ENCODE results near the gene ZNF613. TPM values are rescaled to one million over a fixed set of nuclear protein-coding genes. Genes with fewer than 3 reads are reported as not detected.
"Not testable (repeated sequence)": the region's sequence is repeated elsewhere in the genome, so short reads cannot be mapped to it uniquely, and the experiment has no call there.

ZNF613 gene
- total RNA-seq (2014; rRNA removed; shearing (Covaris generic)) = 4.6 and 5.3 TPM in 2 replicates

- DNase-seq = peak; percentile 84 to 91
- no peaks in the 10 kb centered on the region for H3K27me3 ChIP-seq
- no peaks in the 10 kb centered on the region for H3K4me1 ChIP-seq
- H3K36me3 ChIP-seq = peaks cover 20% of the 10 kb centered on the region
- H3K9me3 ChIP-seq (replicated peaks) = peaks cover 8% of the 10 kb centered on the region
- H3K27ac ChIP-seq = peak within 1 kb of the TSS; percentile 71
- H3K4me3 ChIP-seq = peak within 1 kb of the TSS; percentile 90
These were observed at the start of gene ZNF613 for GRCh38 chr19:51926784-51927741. TSS of gene ZNF613 (plus strand) at chr19:51927472. CDS start at chr19:51936221, 8,749 bp downstream.

- Histone ChIP-seq H3K27me3 (no peaks in the 10 kb centered on the region), H3K27ac (no peak overlapping the region), H3K36me3 (peaks cover 27% of the 10 kb centered on the region), H3K9me3 (replicated peaks) (peaks cover 10% of the 10 kb centered on the region; the same call in 1 of the 2 replicates), H3K4me1 (no peaks in the 10 kb centered on the region), H3K4me3 (no peak overlapping the region)
- DNase-seq = no peak
These were observed 44.8 kb upstream of the ZNF613 start for GRCh38 chr19:51882518-51882917.

DNA sequence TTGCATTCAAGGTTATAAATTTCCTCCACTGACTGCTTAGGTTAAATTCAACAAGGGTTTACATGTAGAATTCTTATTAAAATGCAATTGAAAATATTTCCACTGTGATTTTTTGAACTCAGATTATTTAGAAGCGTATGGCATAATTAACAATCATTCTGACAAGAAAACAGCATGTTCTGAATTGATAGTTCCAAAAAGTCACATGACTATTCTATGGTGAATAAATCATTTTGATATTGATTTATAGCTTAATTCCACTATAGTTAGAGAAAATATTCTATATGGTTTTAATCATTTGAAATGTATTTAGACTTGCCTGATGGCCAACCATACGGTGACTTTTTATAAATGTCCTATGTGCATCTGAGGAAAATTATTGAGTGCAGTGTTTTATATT, 42.6 kb upstream of the ZNF613 start:
- no peak overlapping the region for H3K27ac ChIP-seq
- H3K36me3 ChIP-seq = peaks cover 28% of the 10 kb centered on the region
- no peaks in the 10 kb centered on the region for H3K27me3 ChIP-seq
- H3K4me3 ChIP-seq = no peak overlapping the region
- no peaks in the 10 kb centered on the region for H3K4me1 ChIP-seq
- H3K9me3 ChIP-seq (replicated peaks) = peaks cover 21% of the 10 kb centered on the region; the same call in 1 of the 2 replicates
- DNase-seq = no peak

DNA sequence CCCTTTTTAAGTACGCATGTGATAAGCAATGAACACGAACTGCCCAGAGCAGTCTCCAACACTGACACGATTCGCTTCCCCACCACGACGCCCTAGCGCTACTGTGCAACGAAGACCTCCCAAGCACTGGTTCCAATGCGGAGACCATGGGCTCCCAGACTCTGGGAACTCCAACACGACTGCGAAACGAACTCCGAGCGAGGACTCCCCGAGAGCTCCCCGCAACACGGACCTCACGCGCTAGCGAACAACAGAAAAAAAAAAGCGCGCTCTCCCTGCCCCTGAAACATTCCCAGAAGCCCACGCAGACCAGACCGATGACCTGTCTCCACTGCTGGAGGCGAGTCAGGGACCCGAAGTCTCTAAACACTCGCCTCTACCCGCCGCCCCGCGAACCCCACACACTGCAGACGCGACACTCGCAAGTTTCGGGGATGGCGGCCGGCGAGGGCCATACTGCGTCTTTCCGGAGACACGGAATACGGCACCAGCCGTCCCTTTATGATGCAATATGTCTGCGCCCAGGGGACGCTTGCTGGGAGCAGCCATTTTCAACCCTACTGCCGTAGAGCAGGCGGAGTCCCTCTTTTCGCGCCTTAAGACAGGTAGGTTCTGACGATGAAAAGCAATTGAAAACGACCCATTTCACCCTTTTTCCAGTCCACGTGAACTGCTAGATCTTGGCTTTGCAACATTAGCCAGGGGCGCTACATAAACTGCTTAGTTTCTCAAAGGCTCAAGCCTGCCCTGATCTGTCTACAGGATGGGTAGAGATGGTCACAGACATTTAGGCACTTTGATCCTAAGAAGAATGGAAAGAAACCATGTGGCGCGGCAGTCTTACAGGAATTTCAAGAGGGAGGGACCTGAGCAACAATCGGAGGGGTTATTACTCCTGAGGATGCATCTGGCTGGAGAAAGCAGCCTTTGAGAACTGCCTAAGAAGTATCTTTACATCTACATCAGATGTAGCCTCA, 39.5 kb upstream of the ZNF613 start, which contains the start of gene ZNF577:
Gene ZNF577, minus strand, starts transcription at position 430 of the 977 bp plus-strand sequence. CDS start 7,569 bp downstream, outside the sequence.
- H3K4me1 ChIP-seq = no peaks in the 10 kb centered on the region
- peaks cover 53% of the 10 kb centered on the region for H3K36me3 ChIP-seq
- DNase-seq = peak; percentile 88 to 90
- no peaks in the 10 kb centered on the region for H3K27me3 ChIP-seq
- H3K4me3 ChIP-seq = peak within 1 kb of the TSS; percentile 60
- peaks cover 40% of the 10 kb centered on the region for H3K9me3 ChIP-seq (replicated peaks)
- H3K27ac ChIP-seq = peak within 1 kb of the TSS; percentile 39; the same call in 1 of the 2 replicates

GRCh38 chr19:51889934-51890333, 37.3 kb upstream of the ZNF613 start:
- Histone ChIP-seq H3K27ac (no peak overlapping the region), H3K9me3 (replicated peaks) (peaks cover 46% of the 10 kb centered on the region), H3K4me1 (no peaks in the 10 kb centered on the region), H3K27me3 (no peaks in the 10 kb centered on the region), H3K4me3 (no peak overlapping the region), H3K36me3 (peaks cover 74% of the 10 kb centered on the region)
- no peak for DNase-seq

GRCh38 chr19:51891193-51891747, 36.0 kb upstream of the ZNF613 start:
- Histone ChIP-seq H3K4me1 (no peaks in the 10 kb centered on the region), H3K4me3 (no peak overlapping the region), H3K9me3 (replicated peaks) (peaks cover 43% of the 10 kb centered on the region), H3K36me3 (peaks cover 82% of the 10 kb centered on the region), H3K27ac (no peak overlapping the region), H3K27me3 (no peaks in the 10 kb centered on the region)
- peak in 1 of 2 experiments; percentile 10 for DNase-seq

DNA sequence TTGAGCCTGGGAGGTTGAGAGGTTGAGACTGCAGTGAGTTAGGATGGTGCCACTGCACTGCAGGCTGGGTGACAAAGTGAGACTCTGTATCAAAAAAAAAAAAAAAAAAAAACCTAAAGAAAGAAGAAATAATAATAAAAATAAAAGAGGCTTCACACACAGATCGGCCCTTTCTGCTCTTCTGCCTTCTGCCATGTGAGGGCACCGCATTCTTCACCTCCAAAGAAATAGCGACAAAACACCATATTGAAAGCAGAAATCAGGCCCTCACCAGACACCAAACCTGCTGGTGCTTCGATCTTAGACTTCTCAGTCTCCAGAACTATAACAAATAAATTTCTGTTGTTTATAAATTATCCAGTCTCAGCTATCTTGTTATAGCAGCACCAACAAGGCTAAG, 25.4 kb upstream of the ZNF613 start:
- Histone ChIP-seq H3K4me1 (no peaks in the 10 kb centered on the region), H3K9me3 (replicated peaks) (peaks cover 56% of the 10 kb centered on the region), H3K27ac (no peak overlapping the region), H3K36me3 (peaks cover 64% of the 10 kb centered on the region), H3K27me3 (no peaks in the 10 kb centered on the region), H3K4me3 (no peak overlapping the region)
- no peak for DNase-seq

- Histone ChIP-seq H3K9me3 (replicated peaks) (peaks cover 48% of the 10 kb centered on the region), H3K36me3 (peaks cover 51% of the 10 kb centered on the region), H3K27ac (no peak overlapping the region), H3K27me3 (no peaks in the 10 kb centered on the region), H3K4me1 (no peaks in the 10 kb centered on the region), H3K4me3 (no peak overlapping the region)
- no peak for DNase-seq
These were observed 24.1 kb upstream of the ZNF613 start for GRCh38 chr19:51903192-51903591.

DNA sequence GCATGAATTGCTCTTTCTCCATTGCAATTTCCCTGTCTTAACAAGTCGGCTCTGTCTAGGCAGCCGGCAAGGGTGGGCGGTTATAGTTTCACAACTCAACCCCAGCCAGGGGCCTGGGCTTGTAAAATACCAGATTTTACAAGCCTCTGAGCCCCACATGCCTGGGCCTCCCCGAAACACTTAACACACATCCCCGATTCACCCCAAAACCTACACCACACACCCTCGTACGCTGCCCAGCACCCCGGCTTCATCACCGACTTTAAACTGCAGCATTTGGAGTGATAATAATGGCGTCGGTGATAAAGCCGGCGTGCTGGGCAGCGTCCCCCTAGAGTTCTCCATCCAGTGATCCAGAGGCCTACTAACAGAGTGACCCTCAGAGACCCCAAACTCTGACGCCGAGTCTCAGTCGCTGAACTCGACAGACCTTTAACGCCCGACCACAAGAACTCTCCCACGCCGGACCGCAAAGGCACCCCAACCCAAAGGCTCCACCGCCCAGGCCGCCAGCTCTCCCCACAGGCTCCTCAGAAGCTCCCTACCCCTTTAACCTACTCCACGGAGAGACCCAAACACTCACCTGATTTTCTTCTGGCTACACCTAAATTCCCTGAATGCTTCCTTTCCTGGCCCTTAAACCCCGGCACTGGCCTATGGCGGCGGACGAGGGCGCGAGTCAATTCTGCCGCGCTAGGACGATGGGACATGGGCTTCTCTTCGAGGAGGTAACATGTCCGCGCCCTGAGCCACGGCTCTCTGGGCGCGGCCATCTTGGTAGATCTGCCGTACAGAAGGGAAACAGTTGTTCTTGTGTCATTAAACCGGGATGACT, 22.7 kb upstream of the ZNF613 start, which contains the start of gene ZNF649:
Gene ZNF649, minus strand, starts transcription at position 687 of the 835 bp plus-strand sequence. CDS start 4,910 bp downstream, outside the sequence.
- H3K9me3 ChIP-seq (replicated peaks) = peaks cover 42% of the 10 kb centered on the region
- H3K4me1 ChIP-seq = no peaks in the 10 kb centered on the region
- DNase-seq = peak; percentile 89 to 95
- H3K4me3 ChIP-seq = peak within 1 kb of the TSS; percentile 89
- H3K27me3 ChIP-seq = no peaks in the 10 kb centered on the region
- H3K36me3 ChIP-seq = peaks cover 37% of the 10 kb centered on the region
- H3K27ac ChIP-seq = peak within 1 kb of the TSS; percentile 79

DNA sequence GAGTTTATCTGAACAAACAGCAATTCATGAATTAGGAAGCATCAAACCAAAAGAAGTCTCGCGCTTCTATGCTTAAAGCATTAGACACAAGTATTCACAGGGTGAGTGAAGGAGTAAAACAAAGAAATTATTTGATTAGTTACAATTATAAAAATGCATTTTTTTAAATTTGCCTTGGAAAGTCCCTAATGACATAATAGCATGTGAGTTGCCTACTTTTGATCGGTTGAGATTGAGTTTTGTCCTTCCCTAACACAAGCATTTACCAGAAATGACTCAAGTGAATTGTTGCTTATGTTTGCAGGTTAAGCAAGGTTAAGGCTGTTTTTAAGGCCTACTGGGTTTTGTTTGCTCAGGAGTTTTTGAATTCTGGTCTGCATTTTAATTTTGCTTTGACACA, 22.1 kb upstream of the ZNF613 start:
- no peaks in the 10 kb centered on the region for H3K27me3 ChIP-seq
- no peak for DNase-seq
- peaks cover 31% of the 10 kb centered on the region for H3K36me3 ChIP-seq
- no peaks in the 10 kb centered on the region for H3K4me1 ChIP-seq
- H3K9me3 ChIP-seq (replicated peaks) = peaks cover 35% of the 10 kb centered on the region
- H3K27ac ChIP-seq = peak overlapping the region; percentile 79; the same call in 1 of the 2 replicates
- peak overlapping the region; percentile 89 for H3K4me3 ChIP-seq

GRCh38 chr19:51905639-51906038, 21.6 kb upstream of the ZNF613 start:
- Histone ChIP-seq H3K36me3 (peaks cover 26% of the 10 kb centered on the region), H3K27ac (peak overlapping the region; percentile 79; the same call in 1 of the 2 replicates), H3K9me3 (replicated peaks) (peaks cover 34% of the 10 kb centered on the region)
- not testable (repeated sequence) for DNase-seq, H3K4me3 ChIP-seq, H3K27me3 ChIP-seq, H3K4me1 ChIP-seq

DNA sequence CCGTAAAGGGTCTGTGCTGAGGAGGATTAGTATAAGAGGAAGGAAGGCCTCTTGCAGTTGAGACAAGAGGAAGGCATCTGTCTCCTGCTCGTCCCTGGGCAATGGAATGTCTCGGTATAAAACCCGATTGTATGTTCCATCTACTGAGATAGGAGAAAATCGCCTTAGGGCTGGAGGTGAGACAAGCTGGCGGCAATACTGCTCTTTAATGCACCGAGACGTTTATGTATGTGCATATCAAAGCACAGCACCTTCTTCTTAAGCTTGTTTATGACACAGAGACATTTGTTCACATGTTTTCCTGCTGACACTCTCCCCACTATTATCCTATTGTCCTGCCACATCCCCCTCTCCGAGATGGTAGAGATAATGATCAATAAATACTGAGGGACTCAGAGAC, 21.2 kb upstream of the ZNF613 start:
- H3K4me3 ChIP-seq, H3K27me3 ChIP-seq, H3K27ac ChIP-seq, DNase-seq, H3K4me1 ChIP-seq: not testable (repeated sequence)
- Histone ChIP-seq H3K9me3 (replicated peaks) (peaks cover 33% of the 10 kb centered on the region), H3K36me3 (peaks cover 23% of the 10 kb centered on the region)

- H3K4me3 ChIP-seq, H3K36me3 ChIP-seq, H3K27ac ChIP-seq, H3K27me3 ChIP-seq, H3K4me1 ChIP-seq, DNase-seq: not testable (repeated sequence)
- H3K9me3 ChIP-seq (replicated peaks) = peaks cover 19% of the 10 kb centered on the region
These were observed 19.3 kb upstream of the ZNF613 start for GRCh38 chr19:51907981-51908380.
